ENCODE measurements around the gene AOC3.
"Not testable (repeated sequence)": the region's sequence is repeated elsewhere in the genome, so short reads cannot be mapped to it uniquely, and the experiment has no call there.

The AOC3 gene

DNA sequence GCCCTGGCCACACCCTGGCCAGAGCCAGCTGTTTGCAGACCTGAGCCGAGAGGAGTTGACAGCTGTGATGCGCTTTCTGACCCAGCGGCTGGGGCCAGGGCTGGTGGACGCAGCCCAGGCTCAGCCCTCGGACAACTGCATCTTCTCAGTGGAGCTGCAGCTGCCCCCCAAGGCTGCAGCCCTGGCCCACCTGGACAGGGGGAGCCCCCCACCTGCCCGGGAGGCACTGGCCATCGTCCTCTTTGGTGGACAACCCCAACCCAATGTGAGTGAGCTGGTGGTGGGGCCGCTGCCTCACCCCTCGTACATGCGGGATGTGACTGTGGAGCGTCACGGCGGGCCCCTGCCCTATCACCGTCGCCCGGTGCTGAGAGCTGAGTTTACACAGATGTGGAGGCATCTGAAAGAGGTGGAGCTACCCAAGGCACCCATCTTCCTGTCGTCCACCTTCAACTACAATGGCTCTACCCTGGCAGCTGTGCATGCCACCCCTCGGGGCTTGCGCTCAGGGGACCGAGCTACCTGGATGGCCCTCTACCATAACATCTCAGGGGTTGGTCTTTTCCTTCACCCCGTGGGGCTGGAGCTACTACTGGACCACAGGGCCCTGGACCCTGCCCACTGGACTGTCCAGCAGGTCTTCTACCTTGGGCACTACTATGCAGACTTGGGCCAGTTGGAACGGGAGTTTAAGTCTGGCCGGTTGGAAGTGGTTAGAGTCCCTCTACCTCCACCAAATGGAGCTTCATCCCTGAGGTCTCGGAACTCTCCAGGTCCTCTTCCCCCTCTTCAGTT is 6.0 kb upstream of the AOC3 start:
- no peak for DNase-seq

DNA sequence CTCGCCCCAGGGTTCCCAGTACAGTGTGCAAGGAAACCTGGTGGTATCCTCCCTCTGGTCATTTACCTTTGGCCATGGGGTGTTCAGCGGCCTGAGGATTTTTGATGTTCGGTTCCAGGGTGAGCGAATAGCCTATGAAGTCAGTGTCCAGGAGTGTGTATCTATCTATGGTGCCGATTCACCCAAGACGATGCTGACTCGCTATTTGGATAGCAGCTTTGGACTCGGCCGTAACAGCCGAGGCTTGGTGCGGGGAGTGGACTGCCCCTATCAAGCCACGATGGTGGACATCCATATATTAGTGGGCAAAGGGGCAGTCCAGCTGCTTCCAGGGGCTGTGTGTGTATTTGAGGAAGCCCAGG is 5.5 kb upstream of the AOC3 start:
- no peak for DNase-seq

DNA sequence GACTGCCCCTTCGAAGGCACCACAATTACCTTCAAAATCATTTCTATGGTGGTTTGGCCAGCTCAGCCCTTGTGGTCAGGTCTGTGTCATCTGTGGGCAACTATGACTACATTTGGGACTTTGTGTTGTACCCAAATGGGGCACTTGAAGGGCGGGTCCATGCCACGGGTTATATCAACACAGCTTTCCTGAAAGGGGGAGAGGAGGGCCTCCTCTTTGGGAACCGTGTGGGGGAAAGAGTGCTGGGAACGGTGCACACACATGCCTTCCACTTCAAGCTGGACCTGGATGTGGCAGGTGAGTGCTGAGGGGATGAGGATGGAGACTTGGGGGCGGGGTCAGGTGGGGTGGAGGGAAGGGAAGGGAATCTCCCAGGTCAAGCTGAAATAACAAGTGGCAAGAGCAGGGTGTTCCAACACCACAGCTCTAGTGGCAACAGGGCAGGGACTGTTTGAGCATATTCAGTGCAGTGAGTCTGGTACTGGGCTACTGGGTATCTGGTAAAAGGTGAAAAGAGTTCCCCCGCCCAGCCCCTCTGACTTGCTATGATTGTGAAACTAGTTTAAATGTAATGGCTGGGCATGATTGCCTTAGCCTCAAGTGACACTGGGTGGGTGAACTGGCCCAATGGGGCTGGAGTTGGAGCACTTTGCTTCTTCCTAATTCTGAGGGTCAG is 4.9 kb upstream of the AOC3 start:
- DNase-seq, result no peak

DNA sequence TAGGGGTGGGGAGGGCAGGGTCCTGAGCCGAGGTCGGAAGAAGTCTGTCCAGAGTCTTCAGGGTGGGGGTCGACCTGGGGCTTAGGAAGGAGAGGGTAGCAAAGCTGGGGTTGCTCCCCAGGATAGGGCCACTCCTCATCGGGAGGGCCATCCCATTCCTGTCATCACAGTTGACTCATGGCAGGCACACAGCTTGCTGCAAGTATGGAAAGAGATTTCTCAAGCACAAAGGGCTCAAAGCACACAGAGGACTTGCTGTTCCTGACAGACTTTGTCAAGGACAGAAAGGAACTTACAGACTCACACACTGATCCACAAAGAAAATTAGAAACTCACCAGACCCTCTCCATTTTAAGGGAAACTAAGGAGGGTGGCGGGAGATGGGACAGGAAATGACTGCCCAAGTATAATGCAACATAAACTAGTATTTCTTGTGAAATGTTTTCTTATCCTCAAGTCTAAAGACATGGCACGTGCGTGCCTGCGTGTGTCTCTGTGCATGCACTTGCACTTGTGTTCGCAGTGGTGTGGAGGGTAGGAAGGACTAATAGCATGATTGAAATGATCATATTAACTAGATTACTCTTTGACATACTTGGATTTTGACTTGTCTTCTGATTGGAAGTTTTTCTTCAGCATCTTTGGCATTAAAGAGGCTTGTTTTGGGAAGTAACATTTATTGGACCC is 4.3 kb upstream of the AOC3 start:
- no peak for DNase-seq

DNA sequence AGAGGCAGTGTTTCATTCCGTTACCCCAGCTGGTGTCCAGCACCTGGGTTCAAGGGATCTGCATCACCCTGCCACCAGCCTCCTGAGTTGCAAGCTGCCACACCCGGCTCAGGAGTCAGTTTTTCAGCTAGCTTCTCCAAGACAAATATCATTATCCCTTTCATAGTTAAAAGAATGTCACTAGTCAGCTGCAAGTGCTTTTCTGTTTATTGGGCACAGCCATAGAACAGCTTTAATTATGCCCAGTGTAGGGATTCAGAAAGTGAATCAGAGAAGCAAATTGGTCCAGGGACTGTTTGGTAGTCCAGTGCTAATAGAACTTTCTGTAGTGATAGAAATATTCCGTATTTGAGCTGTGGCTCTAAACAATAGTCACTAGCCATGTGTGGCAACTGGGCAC is 2.9 kb upstream of the AOC3 start:
- no peak for DNase-seq

DNA sequence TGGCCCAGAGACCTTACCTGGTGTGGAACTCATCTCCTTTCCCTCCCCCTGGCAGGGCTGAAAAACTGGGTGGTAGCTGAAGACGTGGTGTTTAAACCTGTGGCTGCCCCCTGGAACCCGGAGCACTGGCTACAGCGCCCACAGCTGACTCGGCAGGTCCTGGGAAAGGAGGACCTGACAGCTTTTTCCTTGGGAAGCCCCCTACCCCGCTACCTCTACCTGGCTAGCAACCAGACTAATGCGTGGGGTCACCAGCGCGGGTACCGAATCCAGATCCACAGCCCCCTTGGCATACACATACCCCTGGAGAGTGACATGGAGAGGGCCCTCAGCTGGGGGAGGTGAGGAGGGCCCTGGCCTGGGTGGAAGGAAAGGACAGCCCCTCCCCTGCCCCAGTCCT is 2.0 kb upstream of the AOC3 start:
- DNase-seq, result no peak

DNA sequence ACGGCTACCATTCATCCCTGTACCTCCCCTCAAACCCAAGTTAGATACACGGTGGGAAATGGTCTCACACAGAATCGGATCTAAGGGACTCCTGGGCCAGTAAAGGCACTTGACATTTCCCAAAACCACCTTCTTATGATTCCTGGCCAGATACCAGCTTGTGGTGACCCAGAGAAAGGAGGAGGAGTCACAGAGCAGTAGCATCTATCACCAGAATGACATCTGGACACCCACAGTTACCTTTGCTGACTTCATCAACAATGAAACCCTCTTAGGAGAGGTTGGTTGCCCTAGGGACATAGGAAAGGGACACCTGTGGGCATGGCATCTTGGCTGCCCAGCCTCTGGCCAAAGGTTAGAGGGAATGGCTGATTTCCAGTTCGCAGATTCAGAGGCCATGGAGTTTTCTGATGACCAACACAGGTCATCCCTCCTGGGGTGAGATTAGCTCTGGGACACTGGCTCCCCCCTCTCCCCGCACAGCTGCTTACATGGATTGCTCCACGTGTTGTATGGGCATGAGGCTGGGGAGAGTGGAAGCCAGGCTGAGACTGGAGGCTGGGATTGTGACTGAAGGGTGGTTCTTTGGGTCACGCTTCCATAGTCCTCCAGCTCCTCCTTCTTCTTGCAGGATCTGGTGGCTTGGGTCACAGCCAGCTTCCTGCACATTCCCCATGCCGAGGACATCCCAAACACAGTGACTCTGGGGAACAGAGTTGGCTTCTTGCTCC is 1.4 kb upstream of the AOC3 start:
- no peak for DNase-seq

DNA sequence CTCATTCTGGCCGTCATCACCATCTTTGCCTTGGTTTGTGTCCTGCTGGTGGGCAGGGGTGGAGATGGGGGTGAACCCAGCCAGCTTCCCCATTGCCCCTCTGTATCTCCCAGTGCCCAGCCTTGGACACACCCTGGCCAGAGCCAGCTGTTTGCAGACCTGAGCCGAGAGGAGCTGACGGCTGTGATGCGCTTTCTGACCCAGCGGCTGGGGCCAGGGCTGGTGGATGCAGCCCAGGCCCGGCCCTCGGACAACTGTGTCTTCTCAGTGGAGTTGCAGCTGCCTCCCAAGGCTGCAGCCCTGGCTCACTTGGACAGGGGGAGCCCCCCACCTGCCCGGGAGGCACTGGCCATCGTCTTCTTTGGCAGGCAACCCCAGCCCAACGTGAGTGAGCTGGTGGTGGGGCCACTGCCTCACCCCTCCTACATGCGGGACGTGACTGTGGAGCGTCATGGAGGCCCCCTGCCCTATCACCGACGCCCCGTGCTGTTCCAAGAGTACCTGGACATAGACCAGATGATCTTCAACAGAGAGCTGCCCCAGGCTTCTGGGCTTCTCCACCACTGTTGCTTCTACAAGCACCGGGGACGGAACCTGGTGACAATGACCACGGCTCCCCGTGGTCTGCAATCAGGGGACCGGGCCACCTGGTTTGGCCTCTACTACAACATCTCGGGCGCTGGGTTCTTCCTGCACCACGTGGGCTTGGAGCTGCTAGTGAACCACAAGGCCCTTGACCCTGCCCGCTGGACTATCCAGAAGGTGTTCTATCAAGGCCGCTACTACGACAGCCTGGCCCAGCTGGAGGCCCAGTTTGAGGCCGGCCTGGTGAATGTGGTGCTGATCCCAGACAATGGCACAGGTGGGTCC is 607 bp downstream of the AOC3 start:
- DNase-seq, result not testable (repeated sequence)

DNA sequence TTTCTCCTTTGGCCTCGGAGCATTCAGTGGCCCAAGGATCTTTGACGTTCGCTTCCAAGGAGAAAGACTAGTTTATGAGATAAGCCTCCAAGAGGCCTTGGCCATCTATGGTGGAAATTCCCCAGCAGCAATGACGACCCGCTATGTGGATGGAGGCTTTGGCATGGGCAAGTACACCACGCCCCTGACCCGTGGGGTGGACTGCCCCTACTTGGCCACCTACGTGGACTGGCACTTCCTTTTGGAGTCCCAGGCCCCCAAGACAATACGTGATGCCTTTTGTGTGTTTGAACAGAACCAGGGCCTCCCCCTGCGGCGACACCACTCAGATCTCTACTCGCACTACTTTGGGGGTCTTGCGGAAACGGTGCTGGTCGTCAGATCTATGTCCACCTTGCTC is 1.4 kb downstream of the AOC3 start:
- DNase-seq, result no peak

DNA sequence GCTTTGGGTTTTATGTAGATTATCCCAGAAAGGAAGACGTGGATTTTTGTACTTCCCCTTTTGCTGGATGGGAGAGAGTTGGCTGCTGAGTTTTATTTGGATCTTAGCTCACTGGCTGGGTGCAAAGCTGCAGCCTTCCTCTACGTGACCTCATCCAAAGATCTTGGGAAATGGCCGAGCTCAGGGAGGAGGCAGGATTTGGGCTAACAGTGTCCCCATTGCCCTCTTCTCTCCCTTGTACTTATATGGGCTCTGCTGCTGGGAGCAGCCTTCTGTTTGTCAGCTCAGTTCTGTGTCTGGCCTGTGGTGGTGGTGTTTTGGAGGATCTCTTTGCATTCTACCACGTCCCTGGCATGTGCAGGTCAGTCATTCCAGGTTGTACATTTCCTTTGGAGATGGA is 2.0 kb downstream of the AOC3 start:
- DNase-seq, result no peak

DNA sequence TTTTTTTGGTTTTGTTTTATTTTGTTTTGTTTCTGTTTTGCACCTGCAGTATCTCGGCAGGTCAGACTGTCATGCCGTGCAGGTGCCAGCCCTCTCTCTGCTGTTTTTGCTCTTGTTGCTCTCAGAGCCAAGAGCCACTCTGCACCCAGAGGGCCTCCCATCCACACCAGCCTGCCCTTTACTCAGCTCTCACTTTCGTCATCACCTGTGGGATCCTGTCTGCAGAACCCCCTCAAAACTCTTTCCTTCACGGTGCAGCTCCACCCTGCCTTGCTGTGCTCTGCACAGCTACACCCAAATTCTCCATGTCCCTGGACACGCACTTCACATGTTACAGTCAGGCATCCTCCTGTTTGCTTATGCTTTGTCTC is 2.6 kb downstream of the AOC3 start:
- DNase-seq, result no peak

DNA sequence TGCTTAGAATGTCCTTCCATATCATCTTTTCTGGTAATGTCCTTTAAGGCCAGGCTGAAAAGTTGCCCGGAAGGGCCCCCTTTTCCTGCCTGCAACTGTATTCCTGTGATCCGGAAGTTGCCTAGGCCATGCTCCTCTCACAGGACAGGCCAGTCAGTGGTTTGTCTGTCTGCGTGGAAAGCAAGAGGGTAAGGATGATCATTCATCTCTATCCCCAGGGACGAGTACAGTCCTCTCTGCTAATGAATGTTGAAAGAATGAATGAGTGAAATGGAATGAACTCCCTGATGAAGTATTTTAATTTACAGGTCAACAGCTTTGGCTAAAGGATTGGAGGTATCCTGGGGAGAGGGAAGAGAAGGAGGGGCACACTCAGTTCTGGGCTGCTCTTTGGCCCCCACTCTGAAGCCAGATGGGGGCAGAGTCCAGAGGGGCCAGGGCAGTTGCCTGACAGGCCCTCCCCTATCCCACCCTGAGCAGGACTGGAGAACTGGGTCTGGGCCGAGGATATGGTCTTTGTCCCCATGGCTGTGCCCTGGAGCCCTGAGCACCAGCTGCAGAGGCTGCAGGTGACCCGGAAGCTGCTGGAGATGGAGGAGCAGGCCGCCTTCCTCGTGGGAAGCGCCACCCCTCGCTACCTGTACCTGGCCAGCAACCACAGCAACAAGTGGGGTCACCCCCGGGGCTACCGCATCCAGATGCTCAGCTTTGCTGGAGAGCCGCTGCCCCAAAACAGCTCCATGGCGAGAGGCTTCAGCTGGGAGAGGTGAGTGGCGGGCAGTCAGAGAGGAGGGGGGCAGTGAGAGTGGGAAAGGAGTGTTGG is 3.2 kb downstream of the AOC3 start:
- DNase-seq, result no peak

DNA sequence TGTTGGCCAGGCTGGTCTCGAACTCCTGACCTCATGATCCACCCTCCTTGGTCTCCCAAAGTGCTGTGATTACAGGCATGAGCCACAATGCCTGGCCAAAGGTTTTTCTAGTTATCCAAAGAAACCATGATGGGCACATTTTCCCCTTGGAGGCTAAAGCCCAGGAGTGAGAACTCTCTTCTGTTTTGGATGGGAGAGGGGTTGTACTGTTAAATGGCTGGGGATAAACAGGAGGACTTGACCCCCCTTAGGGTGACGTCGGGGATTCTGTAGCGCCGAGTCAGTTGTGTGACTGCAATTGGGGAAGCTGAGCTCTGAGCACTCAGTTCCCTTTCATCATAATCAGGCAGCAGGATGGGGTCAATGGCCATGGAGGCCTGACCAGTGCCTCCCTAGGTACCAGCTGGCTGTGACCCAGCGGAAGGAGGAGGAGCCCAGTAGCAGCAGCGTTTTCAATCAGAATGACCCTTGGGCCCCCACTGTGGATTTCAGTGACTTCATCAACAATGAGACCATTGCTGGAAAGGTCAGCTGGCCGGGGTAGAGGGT is 4.1 kb downstream of the AOC3 start:
- DNase-seq, result no peak

DNA sequence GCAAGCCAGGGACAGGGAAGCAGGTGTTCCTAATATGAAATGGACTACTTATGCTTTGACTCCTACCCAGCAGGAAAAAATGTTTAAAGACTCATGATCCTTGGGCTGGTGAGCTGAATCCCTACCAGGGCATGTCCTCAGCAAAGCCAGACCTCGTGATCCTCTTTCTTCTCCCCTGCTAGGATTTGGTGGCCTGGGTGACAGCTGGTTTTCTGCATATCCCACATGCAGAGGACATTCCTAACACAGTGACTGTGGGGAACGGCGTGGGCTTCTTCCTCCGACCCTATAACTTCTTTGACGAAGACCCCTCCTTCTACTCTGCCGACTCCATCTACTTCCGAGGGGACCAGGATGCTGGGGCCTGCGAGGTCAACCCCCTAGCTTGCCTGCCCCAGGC is 5.1 kb downstream of the AOC3 start:
- not testable (repeated sequence) for DNase-seq

DNA sequence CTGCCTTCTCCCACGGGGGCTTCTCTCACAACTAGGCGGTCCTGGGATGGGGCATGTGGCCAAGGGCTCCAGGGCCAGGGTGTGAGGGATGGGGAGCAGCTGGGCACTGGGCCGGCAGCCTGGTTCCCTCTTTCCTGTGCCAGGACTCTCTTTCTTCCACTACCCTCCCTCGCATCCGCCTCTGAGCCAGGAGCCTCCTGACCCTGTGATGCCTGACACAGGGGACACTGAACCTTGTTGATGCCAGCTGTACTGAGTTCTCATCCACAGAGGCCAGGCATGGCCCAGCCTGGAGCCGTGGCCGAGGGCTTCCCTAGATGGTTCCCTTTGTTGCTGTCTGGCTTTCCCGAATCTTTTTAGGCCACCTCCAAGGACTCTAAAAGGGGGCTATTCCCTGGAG is 5.5 kb downstream of the AOC3 start:
- DNase-seq, result not testable (repeated sequence)

DNA sequence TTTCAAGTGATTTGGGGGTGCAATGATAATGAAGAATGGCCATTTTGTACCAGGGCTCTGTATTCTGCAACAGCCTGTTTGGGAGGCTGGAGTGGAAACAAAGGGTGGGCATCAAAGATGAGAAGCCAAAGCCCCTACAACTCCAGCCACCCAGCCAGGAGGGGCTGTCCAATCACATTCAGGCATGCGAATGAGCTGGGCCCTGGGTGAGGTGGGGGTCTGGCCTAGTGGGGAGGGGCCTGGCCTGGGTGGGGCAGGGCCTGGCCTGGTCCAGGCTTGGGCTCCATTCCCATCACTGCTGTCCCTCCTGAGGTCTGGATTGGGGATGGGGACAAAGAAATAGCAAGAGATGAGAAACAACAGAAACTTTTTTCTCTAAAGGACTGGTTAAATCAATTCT is 6.4 kb downstream of the AOC3 start:
- no peak for DNase-seq

DNA sequence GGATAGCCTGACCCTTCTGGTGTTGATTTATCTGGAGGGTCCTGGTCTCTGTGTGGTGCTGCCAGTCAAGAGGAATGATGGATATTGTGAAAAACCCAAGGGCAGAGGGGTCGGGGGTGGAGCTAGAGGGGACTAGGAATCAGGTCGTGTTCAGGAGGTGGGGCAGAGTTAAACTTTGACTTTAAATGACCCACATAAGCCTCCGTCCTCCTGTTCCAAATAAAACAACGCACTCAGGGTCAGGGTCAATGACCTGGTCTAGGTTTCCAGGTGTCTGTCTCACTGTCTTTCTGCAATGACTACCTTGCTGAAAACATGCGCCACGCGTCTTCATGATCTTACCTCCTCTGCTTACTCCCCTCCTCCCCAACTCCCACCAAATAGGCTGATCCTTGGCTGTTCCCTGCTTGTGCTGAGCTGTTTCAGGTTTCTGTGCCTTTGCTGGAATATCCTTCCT is 14.7 kb downstream of the AOC3 start:
- no peak for DNase-seq

DNA sequence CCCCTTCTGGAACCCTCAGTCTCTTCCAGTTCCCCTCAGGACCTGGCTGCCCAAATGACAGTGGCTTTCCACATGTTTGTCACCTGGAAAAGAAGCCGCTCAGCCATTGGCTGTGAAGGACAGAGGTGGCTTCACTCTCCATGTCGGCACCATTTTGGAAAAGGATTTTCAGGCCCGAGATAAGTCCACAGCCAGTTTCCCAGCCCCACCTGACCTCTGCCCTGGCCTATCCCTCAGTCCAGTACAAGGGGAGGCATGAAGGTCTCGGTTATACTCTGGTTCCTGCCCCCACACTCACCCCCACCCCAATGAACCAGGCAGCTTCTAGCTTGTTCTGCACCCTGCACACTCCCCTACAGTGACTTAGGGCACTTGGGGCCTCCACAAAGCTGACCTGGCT is 15.2 kb downstream of the AOC3 start:
- no peak for DNase-seq

DNA sequence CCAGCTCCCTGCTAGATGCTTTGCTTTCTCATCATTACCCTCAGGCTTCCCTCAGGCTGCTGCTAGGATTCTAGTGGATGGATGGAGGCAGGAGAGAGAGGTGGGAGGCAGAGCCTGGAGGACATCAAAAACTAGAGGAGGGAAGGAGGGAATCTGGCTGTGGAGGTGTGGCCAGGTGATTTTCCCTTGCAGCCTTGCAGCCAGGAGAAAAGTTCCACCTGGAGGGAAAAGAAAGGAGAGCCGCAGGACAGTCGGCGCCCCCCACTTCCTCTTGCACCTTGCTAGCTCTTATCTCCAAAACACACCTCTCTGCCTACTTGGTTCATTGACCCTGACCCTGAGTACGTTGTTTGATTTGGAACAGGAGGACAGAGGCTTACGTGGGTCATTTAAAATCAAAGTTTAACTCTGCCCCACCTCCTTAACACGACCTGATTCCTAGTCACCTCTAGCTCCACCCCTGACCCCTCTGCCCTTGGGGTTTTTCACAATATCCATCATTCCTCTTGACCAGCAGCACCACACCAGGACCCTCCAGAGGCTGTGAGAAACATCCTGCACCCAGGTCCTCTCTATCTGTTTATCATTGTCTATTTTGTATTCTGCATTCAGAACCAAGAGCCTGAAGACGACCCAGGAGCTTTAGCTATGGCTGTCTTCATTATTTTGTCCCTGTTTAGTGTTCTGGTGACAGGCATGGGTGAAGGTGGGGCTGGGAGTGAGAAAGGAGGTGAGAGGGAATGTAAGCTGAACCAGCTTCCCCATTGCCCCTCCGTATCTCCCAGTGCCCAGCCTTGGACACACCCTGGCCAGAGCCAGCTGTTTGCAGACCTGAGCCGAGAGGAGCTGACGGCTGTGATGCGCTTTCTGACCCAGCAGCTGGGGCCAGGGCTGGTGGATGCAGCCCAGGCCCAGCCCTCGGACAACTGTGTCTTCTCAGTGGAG is 15.9 kb downstream of the AOC3 start:
- DNase-seq, result no peak

DNA sequence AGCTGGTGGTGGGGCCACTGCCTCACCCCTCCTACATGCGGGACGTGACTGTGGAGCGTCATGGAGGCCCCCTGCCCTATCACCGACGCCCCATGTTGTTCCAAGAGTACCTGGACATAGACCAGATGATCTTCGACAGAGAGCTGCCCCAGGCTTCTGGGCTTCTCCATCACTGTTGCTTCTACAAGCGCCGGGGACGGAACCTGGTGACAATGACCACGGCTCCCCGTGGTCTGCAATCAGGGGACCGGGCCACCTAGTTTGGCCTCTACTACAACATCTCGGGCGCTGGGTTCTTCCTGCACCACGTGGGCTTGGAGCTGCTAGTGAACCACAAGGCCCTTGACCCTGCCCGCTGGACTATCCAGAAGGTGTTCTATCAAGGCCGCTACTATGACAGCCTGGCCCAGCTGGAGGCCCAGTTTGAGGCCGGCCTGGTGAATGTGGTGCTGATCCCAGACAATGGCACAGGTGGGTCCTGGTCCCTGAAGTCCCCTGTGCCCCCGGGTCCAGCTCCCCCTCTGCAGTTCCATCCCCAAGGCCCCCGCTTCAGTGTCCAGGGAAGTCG is 16.8 kb downstream of the AOC3 start:
- DNase-seq, result not testable (repeated sequence)

Measured in NCI-H1417 treated with DMSO at 0.1 percent for 48 hours (cell line).